Neuronal stem cell (in vitro differentiated cells): Measurements from ENCODE around the gene VPS26C.
"Not testable (repeated sequence)": the region's sequence is repeated elsewhere in the genome, so short reads cannot be mapped to it uniquely, and the experiment has no call there.

Experiments
- DNase-seq: peaks from one replicate; pipeline ENCODE4 v3.0.0-alpha.2; 2013; ENCODE audit warnings: low spot score
- H2AFZ ChIP-seq: one replicate; pipeline ENCODE4 v1.6.1; 2013; ENCODE audit warnings: mild to moderate bottlenecking, low read length, inconsistent platforms
- H2AK5ac ChIP-seq: 2 replicates; pipeline ENCODE4 v1.6.1; 2013; ENCODE audit warnings: low read depth, mild to moderate bottlenecking, inconsistent platforms, low read length, moderate library complexity, mixed read lengths
- H2BK120ac ChIP-seq: 2 replicates; pipeline ENCODE4 v1.6.1; 2013; ENCODE audit warnings: low read depth, mild to moderate bottlenecking, inconsistent platforms, low read length, moderate library complexity, mixed read lengths
- H2BK12ac ChIP-seq: one replicate; pipeline ENCODE4 v1.6.1; 2013; ENCODE audit warnings: low read length, inconsistent platforms
- H2BK15ac ChIP-seq: 2 replicates; pipeline ENCODE4 v1.6.1; 2013; ENCODE audit warnings: mild to moderate bottlenecking, low read length, inconsistent platforms, mixed read lengths
- H2BK5ac ChIP-seq: one replicate; pipeline ENCODE4 v1.6.1; 2013; ENCODE audit warnings: inconsistent platforms, mild to moderate bottlenecking, low read length, moderate library complexity
- H3K14ac ChIP-seq: one replicate; pipeline ENCODE4 v1.6.1; 2013; ENCODE audit warnings: low read length, inconsistent platforms
- H3K18ac ChIP-seq: 2 replicates; pipeline ENCODE4 v1.6.1; 2013; ENCODE audit warnings: low read length, inconsistent platforms
- H3K23ac ChIP-seq: 2 replicates; pipeline ENCODE4 v1.6.1; 2013; ENCODE audit warnings: low read depth, mild to moderate bottlenecking, mixed read lengths, low read length, inconsistent platforms; ENCODE audit not compliant: poor library complexity
- H3K27ac ChIP-seq: replicated peaks from 3 replicates; pipeline ENCODE4 v1.5.1; 2013; ENCODE audit warnings: low read length, inconsistent platforms
- H3K27me3 ChIP-seq, 3 experiments: 2 replicates each; pipeline ENCODE4 v1.6.1; 2013; ENCODE audit warnings: low read length in 3 of 3, mild to moderate bottlenecking in 2 of 3, inconsistent platforms in 1 of 3, low read depth in 1 of 3, mixed read lengths in 1 of 3, moderate library complexity in 1 of 3; ENCODE audit not compliant: control insufficient read depth in 3 of 3, insufficient read depth in 3 of 3
- H3K36me3 ChIP-seq, 2 donors: replicated peaks in 1 of 2; 2 replicates each; pipeline ENCODE4 v1.6.1; 2013; ENCODE audit warnings: low read length in 2 of 2; ENCODE audit not compliant: control insufficient read depth in 2 of 2, insufficient read depth in 2 of 2
- H3K4ac ChIP-seq: 2 replicates; pipeline ENCODE4 v1.6.1; 2013; ENCODE audit warnings: inconsistent platforms, mild to moderate bottlenecking, low read length, moderate library complexity
- H3K4me1 ChIP-seq, 2 donors: 1 replicate in 1 of 2; 2 replicates in 1 of 2; pipeline ENCODE4 v1.6.1; 2013; ENCODE audit warnings: low read length in 2 of 2, low read depth in 1 of 2; ENCODE audit not compliant: control insufficient read depth in 2 of 2, insufficient read depth in 1 of 2
- H3K4me2 ChIP-seq: one replicate; pipeline ENCODE4 v1.6.1; 2013; ENCODE audit warnings: mild to moderate bottlenecking, low read length, inconsistent platforms; ENCODE audit not compliant: insufficient read depth, poor library complexity, severe bottlenecking
- H3K4me3 ChIP-seq, 2 donors: 2 replicates each; pipeline ENCODE4 v1.5.1; 2013; ENCODE audit warnings: low read length in 2 of 2, mild to moderate bottlenecking in 2 of 2, inconsistent platforms in 1 of 2, moderate library complexity in 1 of 2
- H3K79me1 ChIP-seq: one replicate; pipeline ENCODE4 v1.6.1; 2013; ENCODE audit warnings: low read depth, mild to moderate bottlenecking, inconsistent platforms, low read length, moderate library complexity
- H3K9ac ChIP-seq: one replicate; pipeline ENCODE4 v1.6.1; 2013; ENCODE audit warnings: mild to moderate bottlenecking, low read depth, low read length, inconsistent platforms; ENCODE audit not compliant: poor library complexity
- H3K9me3 ChIP-seq, 2 donors: replicated peaks in 1 of 2; 2 replicates each; pipeline versions ENCODE3 to v1.6.1; 2013; ENCODE audit warnings: low read length in 2 of 2, mild to moderate bottlenecking in 2 of 2, inconsistent platforms in 1 of 2, low read depth in 1 of 2, mixed read lengths in 1 of 2, moderate library complexity in 1 of 2; ENCODE audit not compliant: control insufficient read depth in 2 of 2, insufficient read depth in 1 of 2
- H4K8ac ChIP-seq: one replicate; pipeline ENCODE4 v1.6.1; 2013; ENCODE audit warnings: low read depth, mild to moderate bottlenecking, inconsistent platforms, low read length, moderate library complexity
- H4K91ac ChIP-seq: one replicate; pipeline ENCODE4 v1.6.1; 2013; ENCODE audit warnings: low read length, low read depth, mild to moderate bottlenecking, inconsistent platforms; ENCODE audit not compliant: poor library complexity
- WGBS, 2 donors: extraction: QIAGEN DNeasy Blood & Tissue Kit; methylation state at CpG; one replicate each; pipeline ENCODE4 v1.1.7; 2013; ENCODE audit warnings: missing lambda C conversion rate in 2 of 2, mixed read lengths in 1 of 2; ENCODE audit not compliant: insufficient read length in 2 of 2, insufficient replicate concordance in 1 of 2; ENCODE audit errors: extremely low coverage in 2 of 2; 5-methylcytosine and 5-hydroxymethylcytosine counted together

Gene VPS26C

DNA sequence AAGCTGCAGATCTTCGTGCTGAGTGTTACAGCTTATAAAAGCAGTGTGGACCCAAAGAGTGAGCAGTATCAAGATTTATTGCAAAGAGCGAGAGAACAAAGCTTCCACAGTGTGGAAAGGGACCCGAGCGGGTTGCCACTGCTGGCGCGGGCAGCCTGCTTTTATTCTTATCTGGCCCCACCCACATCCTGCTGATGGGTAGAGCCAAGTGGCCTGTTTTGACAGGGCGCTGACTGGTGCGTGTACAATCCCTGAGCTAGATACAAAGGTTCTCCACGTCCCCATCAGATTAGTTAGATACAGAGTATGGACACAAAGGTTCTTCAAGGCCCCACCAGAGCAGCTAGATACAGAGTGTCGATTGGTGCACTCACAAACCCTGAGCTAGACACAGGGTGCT lies 15.5 kb upstream of the VPS26C start:
- H3K18ac ChIP-seq, H2BK12ac ChIP-seq, H2AK5ac ChIP-seq, H4K8ac ChIP-seq, H2AFZ ChIP-seq, H3K36me3 ChIP-seq, H4K91ac ChIP-seq, H2BK5ac ChIP-seq, H3K27me3 ChIP-seq, H2BK120ac ChIP-seq, H3K9ac ChIP-seq, H3K4me2 ChIP-seq, H3K27ac ChIP-seq, H3K4ac ChIP-seq, H3K79me1 ChIP-seq, H3K4me1 ChIP-seq, H2BK15ac ChIP-seq, H3K14ac ChIP-seq, H3K4me3 ChIP-seq, H3K9me3 ChIP-seq, DNase-seq, H3K23ac ChIP-seq: not testable (repeated sequence)
- WGBS, 2 donors = no CpG with 5 or more reads among the region's 10 CpGs

DNA sequence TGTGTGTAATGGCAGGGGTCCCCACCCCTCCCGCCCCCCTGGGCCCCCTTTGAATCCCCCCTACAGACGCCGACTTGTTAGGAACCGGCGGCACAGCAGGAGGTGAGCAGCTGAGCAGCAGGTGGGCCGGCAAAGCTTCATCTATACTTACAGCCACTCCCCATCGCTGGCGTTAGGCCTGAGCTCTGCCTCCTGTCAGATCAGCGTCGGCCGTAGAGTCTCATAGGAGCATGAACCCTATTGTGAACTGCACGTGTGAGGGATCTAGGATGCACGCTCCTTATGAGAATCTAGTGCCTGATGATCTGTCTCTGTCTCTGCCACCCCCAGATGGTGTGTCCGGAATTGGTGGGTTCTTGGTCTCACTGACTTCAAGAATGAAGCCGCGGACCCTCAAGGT lies 14.9 kb upstream of the VPS26C start:
- H3K18ac ChIP-seq = no peak overlapping the region
- no peaks in the 10 kb centered on the region for H3K9me3 ChIP-seq
- no peaks in the 10 kb centered on the region for H3K4me1 ChIP-seq
- DNase-seq = no peak
- no peak overlapping the region for H3K4ac ChIP-seq
- H3K9ac ChIP-seq = no peak overlapping the region
- no peak overlapping the region for H3K14ac ChIP-seq
- H3K27ac ChIP-seq = no peak overlapping the region
- no peaks in the 10 kb centered on the region for H3K36me3 ChIP-seq
- H2AK5ac ChIP-seq = no peak overlapping the region
- no peak overlapping the region for H3K4me2 ChIP-seq
- H2BK15ac ChIP-seq = no peak overlapping the region
- H4K8ac ChIP-seq = no peak overlapping the region
- WGBS, 2 donors = no CpG with 5 or more reads among the region's 16 CpGs
- H3K27me3 ChIP-seq = peaks cover 0 to 6% (median 0%) of the 10 kb centered on the region in 3 experiments
- H3K23ac ChIP-seq = no peak overlapping the region
- no peak overlapping the region for H2AFZ ChIP-seq
- no peak overlapping the region for H4K91ac ChIP-seq
- no peaks in the 10 kb centered on the region for H3K79me1 ChIP-seq
- H2BK120ac ChIP-seq = no peak overlapping the region
- H2BK12ac ChIP-seq = no peak overlapping the region
- no peak overlapping the region for H3K4me3 ChIP-seq
- H2BK5ac ChIP-seq = no peak overlapping the region

DNA sequence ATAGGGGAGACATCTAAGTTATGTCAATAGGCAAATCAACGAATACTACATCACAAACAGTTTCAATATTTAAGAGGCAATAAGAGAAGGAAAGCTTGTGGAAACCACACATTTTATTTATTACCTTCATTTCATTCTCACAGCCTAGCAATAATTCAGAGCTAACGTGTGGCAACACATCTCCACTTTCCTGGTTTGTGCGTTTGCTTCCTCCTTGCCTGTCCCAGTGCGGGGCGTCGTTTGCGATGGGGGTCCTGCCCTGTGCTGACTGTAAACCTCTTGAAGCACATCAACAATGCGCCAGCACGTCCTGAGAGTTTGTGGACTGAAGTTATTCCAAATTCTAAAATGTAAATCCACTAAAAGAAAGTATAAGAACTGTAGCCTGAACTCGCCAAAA lies 14.4 kb upstream of the VPS26C start:
- Histone ChIP-seq H3K36me3 (no peaks in the 10 kb centered on the region), H3K27ac (no peak overlapping the region), H3K4me2 (no peak overlapping the region), H3K79me1 (no peaks in the 10 kb centered on the region), H3K9ac (no peak overlapping the region), H4K91ac (no peak overlapping the region), H4K8ac (no peak overlapping the region), H3K23ac (no peak overlapping the region), H3K18ac (no peak overlapping the region), H2BK120ac (no peak overlapping the region), H3K4me1 (no peaks in the 10 kb centered on the region), H2BK12ac (no peak overlapping the region), H3K14ac (no peak overlapping the region), H3K4ac (no peak overlapping the region), H2AFZ (no peak overlapping the region), H2BK15ac (no peak overlapping the region), H2AK5ac (no peak overlapping the region), H2BK5ac (no peak overlapping the region), H3K27me3 (peaks cover 0 to 6% (median 0%) of the 10 kb centered on the region in 3 experiments), H3K9me3 (no peaks in the 10 kb centered on the region), H3K4me3 (no peak overlapping the region)
- no CpG with 5 or more reads among the region's 10 CpGs for WGBS, 2 donors
- no peak for DNase-seq

DNA sequence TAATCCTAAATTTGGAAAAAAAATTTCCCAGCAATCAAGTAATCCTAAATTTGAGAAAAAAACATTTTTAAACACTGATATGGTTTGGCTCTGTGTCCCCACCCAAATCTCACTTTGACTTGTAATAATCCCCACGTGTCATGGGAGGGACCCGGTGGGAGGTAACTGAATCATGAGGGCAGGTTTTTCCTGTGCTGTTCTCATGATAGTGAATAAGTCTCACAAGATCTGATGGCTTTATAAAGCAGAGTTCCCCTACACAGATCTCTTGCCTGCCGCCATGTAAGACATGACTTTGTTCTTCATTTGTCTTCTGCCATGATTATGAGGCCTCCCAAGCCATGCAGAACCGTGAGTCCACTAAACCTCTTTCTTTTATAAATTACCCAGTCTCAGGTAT lies 12.1 kb upstream of the VPS26C start:
- not testable (repeated sequence) for H2BK5ac ChIP-seq, H3K4me2 ChIP-seq, H2AFZ ChIP-seq, H3K4me3 ChIP-seq, H2AK5ac ChIP-seq, DNase-seq, H3K4ac ChIP-seq, H3K4me1 ChIP-seq, H3K27me3 ChIP-seq, H3K23ac ChIP-seq, H3K36me3 ChIP-seq, H3K14ac ChIP-seq, H2BK120ac ChIP-seq, H3K9me3 ChIP-seq, H2BK12ac ChIP-seq, H3K18ac ChIP-seq, H4K8ac ChIP-seq, H3K27ac ChIP-seq, H2BK15ac ChIP-seq, H3K9ac ChIP-seq, H4K91ac ChIP-seq, H3K79me1 ChIP-seq
- WGBS, 2 donors = no CpG with 5 or more reads among the region's 4 CpGs
